ENCODE results near the gene ABCF2.

Gene ABCF2

GRCh38 chr7:151225948-151226510 is 976 bp downstream of the ABCF2 start:
- peaks cover 18 to 21% of the 10 kb centered on the region in 2 donors for H3K4me1 ChIP-seq (ENCODE audit: control insufficient read depth in 2 of 2, insufficient read depth in 2 of 2, low read length in 2 of 2)
- no peaks in the 10 kb centered on the region for H3K27me3 ChIP-seq (ENCODE audit: control insufficient read depth in 2 of 2, insufficient read depth in 2 of 2, low read length in 2 of 2)
- H3K27ac ChIP-seq (ENCODE audit: low read depth in 2 of 2, low read length in 2 of 2): no peak overlapping the region
- H3K4me3 ChIP-seq (ENCODE audit: low read length in 2 of 2): peak overlapping the region; percentile 81 to 93
- peak overlapping the region; percentile 74 to 75 for H3K9ac ChIP-seq (ENCODE audit: low read depth in 1 of 2, low read length in 2 of 2)
- H3K9me3 ChIP-seq (ENCODE audit: control insufficient read depth in 2 of 2, low read length in 2 of 2): no peaks in the 10 kb centered on the region
- peaks cover 29 to 32% of the 10 kb centered on the region in 2 donors for H3K36me3 ChIP-seq (ENCODE audit: control insufficient read depth in 2 of 2, insufficient read depth in 2 of 2, low read length in 2 of 2)

- Histone ChIP-seq H3K36me3 (ENCODE audit: control insufficient read depth in 2 of 2, insufficient read depth in 2 of 2, low read length in 2 of 2) (peaks cover 42 to 48% of the 10 kb centered on the region in 2 donors), H3K9ac (ENCODE audit: low read depth in 1 of 2, low read length in 2 of 2) (no peak overlapping the region), H3K27me3 (ENCODE audit: control insufficient read depth in 2 of 2, insufficient read depth in 2 of 2, low read length in 2 of 2) (no peaks in the 10 kb centered on the region)
These were observed 3.3 kb downstream of the ABCF2 start for GRCh38 chr7:151223728-151224127.

GRCh38 chr7:151218170-151218569 is 8.8 kb downstream of the ABCF2 start:
- H3K4me3 ChIP-seq (ENCODE audit: low read length in 2 of 2): no peak overlapping the region
- no peaks in the 10 kb centered on the region for H3K27me3 ChIP-seq (ENCODE audit: control insufficient read depth in 2 of 2, insufficient read depth in 2 of 2, low read length in 2 of 2)
- H3K27ac ChIP-seq (ENCODE audit: low read depth in 2 of 2, low read length in 2 of 2): no peak overlapping the region
- H3K9ac ChIP-seq (ENCODE audit: low read depth in 1 of 2, low read length in 2 of 2): no peak overlapping the region
- H3K4me1 ChIP-seq (ENCODE audit: control insufficient read depth in 2 of 2, insufficient read depth in 2 of 2, low read length in 2 of 2): no peaks in the 10 kb centered on the region
- H3K9me3 ChIP-seq (ENCODE audit: control insufficient read depth in 2 of 2, low read length in 2 of 2): no peaks in the 10 kb centered on the region
- H3K36me3 ChIP-seq (ENCODE audit: control insufficient read depth in 2 of 2, insufficient read depth in 2 of 2, low read length in 2 of 2): peaks cover 63 to 72% of the 10 kb centered on the region in 2 donors

More at GRCh38 chr7:151223728-151224127, 3.3 kb downstream of the ABCF2 start:
- no peaks in the 10 kb centered on the region for H3K9me3 ChIP-seq (ENCODE audit: control insufficient read depth in 2 of 2, low read length in 2 of 2)
- H3K4me1 ChIP-seq (ENCODE audit: control insufficient read depth in 2 of 2, insufficient read depth in 2 of 2, low read length in 2 of 2): peaks cover 18 to 21% of the 10 kb centered on the region in 2 donors
- H3K27ac ChIP-seq (ENCODE audit: low read depth in 2 of 2, low read length in 2 of 2): no peak overlapping the region
- H3K4me3 ChIP-seq (ENCODE audit: low read length in 2 of 2): no peak overlapping the region

- Histone ChIP-seq H3K9ac (ENCODE audit: low read depth in 1 of 2, low read length in 2 of 2) (no peak overlapping the region), H3K4me1 (ENCODE audit: control insufficient read depth in 2 of 2, insufficient read depth in 2 of 2, low read length in 2 of 2) (no peaks in the 10 kb centered on the region), H3K27me3 (ENCODE audit: control insufficient read depth in 2 of 2, insufficient read depth in 2 of 2, low read length in 2 of 2) (no peaks in the 10 kb centered on the region), H3K36me3 (ENCODE audit: control insufficient read depth in 2 of 2, insufficient read depth in 2 of 2, low read length in 2 of 2) (peaks cover 45 to 53% of the 10 kb centered on the region in 2 donors), H3K27ac (ENCODE audit: low read depth in 2 of 2, low read length in 2 of 2) (peak overlapping the region in 1 of 2 donors; percentile 55), H3K4me3 (ENCODE audit: low read length in 2 of 2) (no peak overlapping the region), H3K9me3 (ENCODE audit: control insufficient read depth in 2 of 2, low read length in 2 of 2) (no peaks in the 10 kb centered on the region)
These were observed 11.6 kb downstream of the ABCF2 start for GRCh38 chr7:151215396-151215795.

- Histone ChIP-seq H3K27ac (ENCODE audit: low read depth in 2 of 2, low read length in 2 of 2) (no peak overlapping the region), H3K36me3 (ENCODE audit: control insufficient read depth in 2 of 2, insufficient read depth in 2 of 2, low read length in 2 of 2) (peaks cover 37 to 44% of the 10 kb centered on the region in 2 donors), H3K4me1 (ENCODE audit: control insufficient read depth in 2 of 2, insufficient read depth in 2 of 2, low read length in 2 of 2) (no peaks in the 10 kb centered on the region), H3K9me3 (ENCODE audit: control insufficient read depth in 2 of 2, low read length in 2 of 2) (no peaks in the 10 kb centered on the region), H3K4me3 (ENCODE audit: low read length in 2 of 2) (no peak overlapping the region), H3K9ac (ENCODE audit: low read depth in 1 of 2, low read length in 2 of 2) (no peak overlapping the region), H3K27me3 (ENCODE audit: control insufficient read depth in 2 of 2, insufficient read depth in 2 of 2, low read length in 2 of 2) (no peaks in the 10 kb centered on the region)
These were observed 13.2 kb downstream of the ABCF2 start for GRCh38 chr7:151213826-151214225.

GRCh38 chr7:151212626-151213025 is 14.4 kb downstream of the ABCF2 start:
- no peaks in the 10 kb centered on the region for H3K9me3 ChIP-seq (ENCODE audit: control insufficient read depth in 2 of 2, low read length in 2 of 2)
- no peaks in the 10 kb centered on the region for H3K27me3 ChIP-seq (ENCODE audit: control insufficient read depth in 2 of 2, insufficient read depth in 2 of 2, low read length in 2 of 2)
- no peak overlapping the region for H3K27ac ChIP-seq (ENCODE audit: low read depth in 2 of 2, low read length in 2 of 2)
- H3K9ac ChIP-seq (ENCODE audit: low read depth in 1 of 2, low read length in 2 of 2): no peak overlapping the region
- no peak overlapping the region for H3K4me3 ChIP-seq (ENCODE audit: low read length in 2 of 2)
- H3K4me1 ChIP-seq (ENCODE audit: control insufficient read depth in 2 of 2, insufficient read depth in 2 of 2, low read length in 2 of 2): no peaks in the 10 kb centered on the region
- H3K36me3 ChIP-seq (ENCODE audit: control insufficient read depth in 2 of 2, insufficient read depth in 2 of 2, low read length in 2 of 2): peaks cover 25 to 34% of the 10 kb centered on the region in 2 donors

- H3K4me3 ChIP-seq (ENCODE audit: low read length in 2 of 2): no peak overlapping the region
- peak overlapping the region in 1 of 2 donors; percentile 17 for H3K9ac ChIP-seq (ENCODE audit: low read depth in 1 of 2, low read length in 2 of 2)
- H3K36me3 ChIP-seq (ENCODE audit: control insufficient read depth in 2 of 2, insufficient read depth in 2 of 2, low read length in 2 of 2): peaks cover 17 to 25% of the 10 kb centered on the region in 2 donors
- H3K9me3 ChIP-seq (ENCODE audit: control insufficient read depth in 2 of 2, low read length in 2 of 2): no peaks in the 10 kb centered on the region
- no peak overlapping the region for H3K27ac ChIP-seq (ENCODE audit: low read depth in 2 of 2, low read length in 2 of 2)
- no peaks in the 10 kb centered on the region for H3K4me1 ChIP-seq (ENCODE audit: control insufficient read depth in 2 of 2, insufficient read depth in 2 of 2, low read length in 2 of 2)
- peaks cover 0 to 4% of the 10 kb centered on the region in 2 donors for H3K27me3 ChIP-seq (ENCODE audit: control insufficient read depth in 2 of 2, insufficient read depth in 2 of 2, low read length in 2 of 2)
These were observed 15.7 kb downstream of the ABCF2 start for GRCh38 chr7:151211155-151211772.

- Histone ChIP-seq H3K9me3 (ENCODE audit: control insufficient read depth in 2 of 2, low read length in 2 of 2) (no peaks in the 10 kb centered on the region), H3K4me1 (ENCODE audit: control insufficient read depth in 2 of 2, insufficient read depth in 2 of 2, low read length in 2 of 2) (no peaks in the 10 kb centered on the region), H3K9ac (ENCODE audit: low read depth in 1 of 2, low read length in 2 of 2) (no peak within 1 kb of the TSS), H3K27me3 (ENCODE audit: control insufficient read depth in 2 of 2, insufficient read depth in 2 of 2, low read length in 2 of 2) (peaks cover 0 to 4% of the 10 kb centered on the region in 2 donors), H3K36me3 (ENCODE audit: control insufficient read depth in 2 of 2, insufficient read depth in 2 of 2, low read length in 2 of 2) (peaks cover 11 to 16% of the 10 kb centered on the region in 2 donors), H3K4me3 (ENCODE audit: low read length in 2 of 2) (no peak within 1 kb of the TSS), H3K27ac (ENCODE audit: low read depth in 2 of 2, low read length in 2 of 2) (no peak within 1 kb of the TSS)
These were observed 16.7 kb downstream of the ABCF2 start, which contains the start of gene H2BK1 for GRCh38 chr7:151210087-151210854. Gene H2BK1, minus strand, starts transcription at chr7:151210488. Its CDS starts 170 bp downstream, at chr7:151210318.

- no peak overlapping the region for H3K4me3 ChIP-seq (ENCODE audit: low read length in 2 of 2)
- H3K36me3 ChIP-seq (ENCODE audit: control insufficient read depth in 2 of 2, insufficient read depth in 2 of 2, low read length in 2 of 2): peaks cover 9 to 10% of the 10 kb centered on the region in 2 donors
- H3K4me1 ChIP-seq (ENCODE audit: control insufficient read depth in 2 of 2, insufficient read depth in 2 of 2, low read length in 2 of 2): no peaks in the 10 kb centered on the region
- H3K27me3 ChIP-seq (ENCODE audit: control insufficient read depth in 2 of 2, insufficient read depth in 2 of 2, low read length in 2 of 2): peaks cover 0 to 4% of the 10 kb centered on the region in 2 donors
- H3K27ac ChIP-seq (ENCODE audit: low read depth in 2 of 2, low read length in 2 of 2): no peak overlapping the region
- no peak overlapping the region for H3K9ac ChIP-seq (ENCODE audit: low read depth in 1 of 2, low read length in 2 of 2)
- no peaks in the 10 kb centered on the region for H3K9me3 ChIP-seq (ENCODE audit: control insufficient read depth in 2 of 2, low read length in 2 of 2)
These were observed 17.4 kb downstream of the ABCF2 start for GRCh38 chr7:151209588-151209987.
